OCI-LY1 (cell line): ENCODE results near the gene SPPL2B.

Source experiments
- H2AFZ ChIP-seq: fragments of 200-600 bp; sonication (generic), shearing (Covaris generic); 2 replicates; pipeline ENCODE4 v1.6.0; 2014; ENCODE audit warnings: antibody characterized with exemption, mild to moderate bottlenecking, low read length
- H3F3A ChIP-seq: fragments of 200-600 bp; sonication (generic), shearing (Covaris generic); 2 replicates; pipeline ENCODE4 v1.6.0; 2014; ENCODE audit warnings: mild to moderate bottlenecking, antibody characterized with exemption, low read length, moderate library complexity; ENCODE audit not compliant: insufficient read depth
- H3K27ac ChIP-seq: fragments of 200-600 bp; sonication (generic); 2 replicates; pipeline ENCODE4 v1.5.1; 2014; ENCODE audit warnings: low read length, mixed run types, mild to moderate bottlenecking, low read depth; ENCODE audit not compliant: poor library complexity, severe bottlenecking
- H3K27me3 ChIP-seq: fragments of 200-600 bp; sonication (generic); 2 replicates; pipeline ENCODE4 v1.6.0; 2014; ENCODE audit warnings: antibody characterized with exemption, mild to moderate bottlenecking, low read length, moderate library complexity; ENCODE audit not compliant: insufficient read depth
- H3K36me3 ChIP-seq: fragments of 200-600 bp; sonication (generic); 2 replicates; pipeline ENCODE4 v1.6.1; 2014; ENCODE audit warnings: mild to moderate bottlenecking, antibody characterized with exemption, low read length, moderate library complexity, mixed read lengths; ENCODE audit not compliant: insufficient read depth
- H3K4me1 ChIP-seq: fragments of 200-600 bp; sonication (generic); 2 replicates; pipeline ENCODE4 v1.5.1; 2014; ENCODE audit warnings: mild to moderate bottlenecking, low read length, moderate library complexity; ENCODE audit not compliant: insufficient read depth, severe bottlenecking
- H3K4me2 ChIP-seq: fragments of 200-600 bp; sonication (generic), shearing (Covaris generic); 2 replicates; pipeline ENCODE4 v1.6.1; 2014; ENCODE audit warnings: low read length
- H3K4me3 ChIP-seq: fragments of 200-600 bp; sonication (generic); 2 replicates; pipeline ENCODE4 v1.5.1; 2014; ENCODE audit warnings: low read length, low read depth, mild to moderate bottlenecking, mixed read lengths; ENCODE audit not compliant: poor library complexity, severe bottlenecking
- H3K79me2 ChIP-seq: fragments of 200-600 bp; shearing (Covaris generic); 2 replicates; pipeline ENCODE4 v1.6.1; 2016; ENCODE audit warnings: mixed run types, low read length, mixed read lengths; ENCODE audit not compliant: insufficient read depth
- H3K9ac ChIP-seq: fragments of 200-600 bp; sonication (generic), shearing (Covaris generic); 2 replicates; pipeline ENCODE4 v1.6.1; 2014; ENCODE audit warnings: mild to moderate bottlenecking, low read length, mixed read lengths
- H3K9me2 ChIP-seq: fragments of 200-600 bp; sonication (generic), shearing (Covaris generic); 2 replicates; pipeline ENCODE4 v1.6.1; 2014; ENCODE audit warnings: low read depth, mild to moderate bottlenecking, low read length, mixed read lengths
- H3K9me3 ChIP-seq: fragments of 200-600 bp; shearing (Covaris generic); 2 replicates; pipeline ENCODE4 v1.6.1; 2014; ENCODE audit warnings: low read length, mixed read lengths
- H4K20me1 ChIP-seq: fragments of 200-600 bp; sonication (generic), shearing (Covaris generic); 2 replicates; pipeline ENCODE4 v1.6.0; 2016; ENCODE audit warnings: mild to moderate bottlenecking, low read length; ENCODE audit not compliant: insufficient read depth
- EZH2 ChIP-seq: fragments of 200-600 bp; sonication (generic), shearing (Covaris generic); IDR thresholded peaks from 2 replicates; pipeline ENCODE4 v1.8.0; 2017; ENCODE audit warnings: borderline replicate concordance, mixed run types, mild to moderate bottlenecking, antibody characterized with exemption, low read length, moderate library complexity, mixed read lengths
- TF ChIP-seq, protein P1 (sequence below): fragments of 200-600 bp; sonication (generic), shearing (Covaris generic); IDR thresholded peaks from 2 replicates; pipeline ENCODE4 v1.5.1; 2017; ENCODE audit warnings: mild to moderate bottlenecking, antibody characterized with exemption, low read length, moderate library complexity, mixed read lengths

The SPPL2B gene

DNA sequence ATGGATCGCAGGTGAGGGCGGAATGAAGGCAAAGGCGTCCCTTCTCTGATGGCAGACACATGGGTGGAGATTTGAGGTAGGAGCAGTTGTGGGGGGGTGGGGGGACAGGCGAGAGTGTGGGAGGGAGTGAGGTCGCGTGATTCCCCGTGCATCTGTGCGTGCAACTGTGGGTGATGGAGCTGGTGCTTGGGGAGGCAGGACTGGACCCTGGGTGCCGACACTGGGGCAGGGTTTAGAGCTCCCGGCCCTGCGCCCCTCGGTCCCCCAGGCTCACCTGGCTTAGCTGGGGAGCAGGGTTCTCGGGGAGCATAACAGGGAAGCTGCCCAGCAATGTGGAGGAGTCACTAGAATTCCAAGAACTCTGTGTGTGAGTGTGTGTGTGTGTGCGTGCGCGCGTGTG is 34.9 kb downstream of the SPPL2B start:
- H3K79me2 ChIP-seq, result no peaks in the 10 kb centered on the region
- no peaks in the 10 kb centered on the region for H3F3A ChIP-seq
- H3K9me2 ChIP-seq, result no peaks in the 10 kb centered on the region
- no peaks in the 10 kb centered on the region for H3K36me3 ChIP-seq
- H3K4me2 ChIP-seq, result no peak overlapping the region
- no peak overlapping the region for H3K27ac ChIP-seq
- no peaks in the 10 kb centered on the region for H3K4me1 ChIP-seq
- H4K20me1 ChIP-seq, result no peaks in the 10 kb centered on the region
- H3K9ac ChIP-seq, result no peak overlapping the region
- TF ChIP-seq EZH2, result no peak
- TF ChIP-seq, protein P1, sequence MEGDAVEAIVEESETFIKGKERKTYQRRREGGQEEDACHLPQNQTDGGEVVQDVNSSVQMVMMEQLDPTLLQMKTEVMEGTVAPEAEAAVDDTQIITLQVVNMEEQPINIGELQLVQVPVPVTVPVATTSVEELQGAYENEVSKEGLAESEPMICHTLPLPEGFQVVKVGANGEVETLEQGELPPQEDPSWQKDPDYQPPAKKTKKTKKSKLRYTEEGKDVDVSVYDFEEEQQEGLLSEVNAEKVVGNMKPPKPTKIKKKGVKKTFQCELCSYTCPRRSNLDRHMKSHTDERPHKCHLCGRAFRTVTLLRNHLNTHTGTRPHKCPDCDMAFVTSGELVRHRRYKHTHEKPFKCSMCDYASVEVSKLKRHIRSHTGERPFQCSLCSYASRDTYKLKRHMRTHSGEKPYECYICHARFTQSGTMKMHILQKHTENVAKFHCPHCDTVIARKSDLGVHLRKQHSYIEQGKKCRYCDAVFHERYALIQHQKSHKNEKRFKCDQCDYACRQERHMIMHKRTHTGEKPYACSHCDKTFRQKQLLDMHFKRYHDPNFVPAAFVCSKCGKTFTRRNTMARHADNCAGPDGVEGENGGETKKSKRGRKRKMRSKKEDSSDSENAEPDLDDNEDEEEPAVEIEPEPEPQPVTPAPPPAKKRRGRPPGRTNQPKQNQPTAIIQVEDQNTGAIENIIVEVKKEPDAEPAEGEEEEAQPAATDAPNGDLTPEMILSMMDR, result no peak
- peaks cover 5% of the 10 kb centered on the region; the same call in 1 of the 2 replicates for H3K27me3 ChIP-seq
- H3K4me3 ChIP-seq, result no peak overlapping the region
- H3K9me3 ChIP-seq, result no peaks in the 10 kb centered on the region
- H2AFZ ChIP-seq, result no peak overlapping the region

DNA sequence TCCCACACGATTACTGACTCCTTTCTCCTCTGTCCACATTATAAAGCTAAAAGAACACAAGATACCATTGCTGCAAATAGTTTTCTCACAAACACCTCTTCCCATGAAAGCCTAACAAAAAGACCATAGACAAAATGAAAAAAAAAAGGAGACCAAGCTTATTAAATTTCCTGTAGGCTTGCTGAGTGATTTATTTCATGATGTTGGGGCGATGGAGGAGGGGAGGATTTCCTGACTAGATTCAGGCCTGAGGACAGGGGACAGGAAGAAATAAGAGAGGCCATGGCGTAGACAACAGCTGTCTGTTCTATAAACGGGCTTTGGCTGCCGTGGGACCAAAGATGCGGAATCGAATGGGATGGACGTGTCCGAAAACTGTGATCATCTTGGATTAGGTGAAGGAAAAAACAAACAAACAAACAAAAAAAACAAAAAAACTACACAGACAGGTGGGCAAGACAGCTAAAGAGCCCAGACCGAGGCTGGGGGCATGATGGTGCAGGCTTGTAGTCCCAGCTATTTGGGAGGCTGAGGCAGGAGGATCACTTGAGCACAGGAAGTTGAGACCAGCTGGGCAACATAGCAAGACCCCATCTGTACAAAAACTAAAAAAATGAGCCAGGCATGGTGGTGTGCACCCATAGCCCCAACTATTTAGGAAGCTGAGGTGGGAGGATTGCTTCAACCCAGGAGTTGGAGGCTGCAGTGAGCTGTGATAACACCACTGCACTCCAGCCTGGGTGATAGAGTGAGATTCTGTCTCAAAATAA is 36.9 kb downstream of the SPPL2B start:
- no peaks in the 10 kb centered on the region for H3F3A ChIP-seq
- H3K9ac ChIP-seq, result no peak overlapping the region
- no peak overlapping the region for H3K4me3 ChIP-seq
- no peaks in the 10 kb centered on the region for H3K79me2 ChIP-seq
- H3K27ac ChIP-seq, result no peak overlapping the region
- H4K20me1 ChIP-seq, result no peaks in the 10 kb centered on the region
- H2AFZ ChIP-seq, result no peak overlapping the region
- H3K4me1 ChIP-seq, result no peaks in the 10 kb centered on the region
- 0 out of 2 replicates have a peak, but pooled peaks cover 3% of the 10 kb centered on the region for H3K9me3 ChIP-seq
- H3K27me3 ChIP-seq, result no peaks in the 10 kb centered on the region; the same call in 1 of the 2 replicates
- no peak overlapping the region for H3K4me2 ChIP-seq
- H3K36me3 ChIP-seq, result no peaks in the 10 kb centered on the region; the same call in 1 of the 2 replicates
- TF ChIP-seq EZH2, result no peak
- TF ChIP-seq, protein P1, result no peak
- no peaks in the 10 kb centered on the region for H3K9me2 ChIP-seq

DNA sequence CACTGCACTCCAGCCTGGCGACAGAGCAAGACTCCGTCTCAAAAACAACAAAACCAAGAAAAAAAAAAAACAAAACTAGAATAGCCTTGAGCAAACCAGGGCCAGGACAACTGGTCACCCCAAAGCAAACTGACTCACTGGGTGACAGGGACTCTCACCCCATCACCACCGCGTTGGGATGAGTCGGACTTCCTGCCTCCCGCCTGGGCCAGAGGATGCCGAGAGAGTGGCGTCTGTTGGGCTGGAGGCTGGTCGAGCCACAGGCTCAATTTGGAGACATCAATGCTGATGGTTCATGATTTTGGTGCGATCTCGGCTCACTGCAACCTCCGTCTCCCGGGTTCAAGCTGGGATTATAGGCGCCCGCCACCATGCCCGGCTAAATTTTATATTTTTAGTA is 43.2 kb downstream of the SPPL2B start:
- no peak overlapping the region for H3K9ac ChIP-seq
- no peaks in the 10 kb centered on the region for H3K79me2 ChIP-seq
- H3K4me1 ChIP-seq, result no peaks in the 10 kb centered on the region
- no peak overlapping the region for H3K27ac ChIP-seq
- H3K36me3 ChIP-seq, result no peaks in the 10 kb centered on the region; the same call in 1 of the 2 replicates
- H3F3A ChIP-seq, result no peaks in the 10 kb centered on the region
- H2AFZ ChIP-seq, result no peak overlapping the region
- H3K27me3 ChIP-seq, result no peaks in the 10 kb centered on the region; the same call in 1 of the 2 replicates
- TF ChIP-seq EZH2, result no peak
- TF ChIP-seq, protein P1, result no peak
- no peak overlapping the region for H3K4me2 ChIP-seq
- H3K9me3 ChIP-seq, result 0 out of 2 replicates have a peak, but pooled peaks cover 3% of the 10 kb centered on the region
- H4K20me1 ChIP-seq, result no peaks in the 10 kb centered on the region
- no peak overlapping the region for H3K4me3 ChIP-seq
- no peaks in the 10 kb centered on the region for H3K9me2 ChIP-seq
